Lower leg skin (tissue), 4 donors: Measurements from ENCODE around the gene FGFBP2. TPM values are rescaled to one million over a fixed set of nuclear protein-coding genes. Genes with fewer than 3 reads are reported as not detected.

Experiments
- DNase-seq, 2 donors: peaks; one replicate each; pipeline ENCODE4 v3.0.0-alpha.2; 2019; ENCODE audit warnings: low spot score in 2 of 2
- H3K4me3 ChIP-seq: fragments of 200-600 bp; sonication (generic); 2 replicates; pipeline ENCODE4 v1.5.1; 2017; ENCODE audit warnings: mild to moderate bottlenecking, low read depth; ENCODE audit not compliant: poor library complexity, severe bottlenecking
- POLR2A ChIP-seq, 2 donors: fragments of 450-650 bp; IDR thresholded peaks; one replicate each; pipeline ENCODE4 v1.6.1; 2016 to 2017; ENCODE audit warnings: antibody characterized with exemption in 2 of 2, mild to moderate bottlenecking in 1 of 2, moderate library complexity in 1 of 2
- WGBS, 2 donors: methylation state at CpG; one replicate each; pipeline ENCODE4 v1.1.5; 2018; 5-methylcytosine and 5-hydroxymethylcytosine counted together
- intact Hi-C: fragments of 100-400 bp; cut with DNase I; formaldehyde crosslinking; loops from one replicate; pipeline ENCODE4 v1.15.0; 2023; ENCODE audit warnings: low total_unique reads
- total RNA-seq, 4 donors: library from RNA; depleted of rRNA; stranded (reverse); fragments of >200 nt; gene quantifications; one replicate each; pipeline ENCODE4 v1.1.0, GENCODE V29; 2016
- TF ChIP-seq, protein P1 (sequence below), 3 donors: fragments of 450-650 bp; IDR thresholded peaks; one replicate each; pipeline ENCODE4 v1.5.1; 2016; ENCODE audit warnings: antibody characterized with exemption in 3 of 3, mild to moderate bottlenecking in 3 of 3, moderate library complexity in 2 of 3

Gene FGFBP2
- total RNA-seq, 4 donors from 2014 or later, result 2.3 to 29.0 (median 8.3) TPM

DNA sequence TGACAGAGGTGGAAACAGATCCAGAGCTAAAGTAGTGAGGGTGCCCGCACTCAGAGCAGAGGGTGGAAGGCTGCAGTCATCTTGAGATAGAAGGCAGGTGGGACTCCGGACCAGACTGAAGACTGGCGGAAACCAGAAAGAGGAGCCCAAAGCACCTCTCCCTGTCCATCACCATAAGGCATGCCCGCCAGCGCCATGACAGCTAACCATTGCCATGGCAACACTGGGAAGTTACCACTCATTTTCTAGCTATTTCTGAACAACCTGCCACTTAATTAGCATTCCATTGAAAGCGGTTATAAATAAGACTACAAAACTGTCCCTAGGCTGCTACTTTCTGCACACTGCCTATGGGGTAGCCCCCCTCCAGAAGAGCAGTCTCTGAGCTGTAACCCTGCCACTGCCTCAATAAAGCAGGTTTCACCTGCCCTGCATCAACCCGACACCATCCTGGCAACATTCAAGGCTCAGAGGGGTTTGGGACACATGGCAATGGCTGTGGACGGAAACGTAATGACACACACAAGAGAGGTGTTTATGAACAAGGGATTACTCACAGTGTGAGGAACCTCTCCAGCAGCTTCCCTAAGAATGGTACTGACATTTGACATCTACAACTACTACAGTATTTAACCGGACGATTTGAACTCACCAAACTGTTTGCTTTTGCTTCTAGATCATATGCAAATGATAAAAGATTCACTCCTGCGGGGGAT, 27.8 kb upstream of the FGFBP2 start:
- TF ChIP-seq POLR2A (IDR thresholded peaks at IDR 0.05), result no peak
- TF ChIP-seq, protein P1, sequence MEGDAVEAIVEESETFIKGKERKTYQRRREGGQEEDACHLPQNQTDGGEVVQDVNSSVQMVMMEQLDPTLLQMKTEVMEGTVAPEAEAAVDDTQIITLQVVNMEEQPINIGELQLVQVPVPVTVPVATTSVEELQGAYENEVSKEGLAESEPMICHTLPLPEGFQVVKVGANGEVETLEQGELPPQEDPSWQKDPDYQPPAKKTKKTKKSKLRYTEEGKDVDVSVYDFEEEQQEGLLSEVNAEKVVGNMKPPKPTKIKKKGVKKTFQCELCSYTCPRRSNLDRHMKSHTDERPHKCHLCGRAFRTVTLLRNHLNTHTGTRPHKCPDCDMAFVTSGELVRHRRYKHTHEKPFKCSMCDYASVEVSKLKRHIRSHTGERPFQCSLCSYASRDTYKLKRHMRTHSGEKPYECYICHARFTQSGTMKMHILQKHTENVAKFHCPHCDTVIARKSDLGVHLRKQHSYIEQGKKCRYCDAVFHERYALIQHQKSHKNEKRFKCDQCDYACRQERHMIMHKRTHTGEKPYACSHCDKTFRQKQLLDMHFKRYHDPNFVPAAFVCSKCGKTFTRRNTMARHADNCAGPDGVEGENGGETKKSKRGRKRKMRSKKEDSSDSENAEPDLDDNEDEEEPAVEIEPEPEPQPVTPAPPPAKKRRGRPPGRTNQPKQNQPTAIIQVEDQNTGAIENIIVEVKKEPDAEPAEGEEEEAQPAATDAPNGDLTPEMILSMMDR (IDR thresholded peaks at IDR 0.05), result no peak
- DNase-seq, result no peak
- no peak overlapping the region for H3K4me3 ChIP-seq
- intact Hi-C loops, result no loop called here
- 69 to 78% methylated on average over 12 of the region's 12 CpGs for WGBS, 2 donors

DNA sequence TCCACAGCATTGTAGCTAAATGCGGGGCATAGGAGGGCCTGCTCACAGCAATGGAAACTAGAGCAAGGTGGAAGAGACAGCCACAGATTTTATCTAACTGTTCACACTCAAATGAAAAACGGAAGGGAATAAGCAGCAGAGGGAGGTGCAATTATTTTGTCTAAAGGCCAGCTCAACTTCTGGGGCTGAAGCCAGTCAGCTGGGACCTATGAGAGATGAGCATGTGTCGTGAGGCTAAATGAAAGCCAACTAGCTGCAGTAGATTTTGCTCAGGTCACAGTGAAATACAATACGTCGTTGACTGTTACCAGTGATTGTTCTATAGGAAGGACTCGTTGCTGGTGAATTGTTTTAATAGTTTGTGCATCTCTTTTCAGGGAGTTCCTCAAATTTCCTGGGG, 26.4 kb upstream of the FGFBP2 start:
- intact Hi-C loops, result no loop called here
- 50 to 73% methylated on average over 6 of the region's 6 CpGs for WGBS, 2 donors
- no peak for DNase-seq
- TF ChIP-seq, protein P1 (IDR thresholded peaks at IDR 0.05), result no peak
- TF ChIP-seq POLR2A (IDR thresholded peaks at IDR 0.05), result no peak
- H3K4me3 ChIP-seq, result no peak overlapping the region

GRCh38 chr4:15988222-15988621, 25.2 kb upstream of the FGFBP2 start:
- 93 to 100% methylated on average over 1 of the region's 1 CpG for WGBS, 2 donors
- intact Hi-C loops, result no loop called here
- DNase-seq, result no peak
- H3K4me3 ChIP-seq, result no peak overlapping the region
- TF ChIP-seq POLR2A (IDR thresholded peaks at IDR 0.05), result no peak
- TF ChIP-seq, protein P1 (IDR thresholded peaks at IDR 0.05), result no peak

- 59 to 60% methylated on average over 5 of the region's 5 CpGs for WGBS, 2 donors
- intact Hi-C loops, result no loop called here
- TF ChIP-seq, protein P1 (IDR thresholded peaks at IDR 0.05), result no peak
- no peak for TF ChIP-seq POLR2A (IDR thresholded peaks at IDR 0.05)
- DNase-seq, result no peak
- H3K4me3 ChIP-seq, result no peak overlapping the region
These were observed 23.9 kb upstream of the FGFBP2 start for GRCh38 chr4:15986907-15987306.

- intact Hi-C loops, result no loop called here
- no peak overlapping the region for H3K4me3 ChIP-seq
- no peak for DNase-seq
- TF ChIP-seq POLR2A (IDR thresholded peaks at IDR 0.05), result no peak
- TF ChIP-seq, protein P1 (IDR thresholded peaks at IDR 0.05), result no peak
- 79 to 87% methylated on average over 2 of the region's 2 CpGs for WGBS, 2 donors
These were observed 20.6 kb upstream of the FGFBP2 start for GRCh38 chr4:15983610-15984009.
